Activated CD8-positive, alpha-beta memory T cell treated with anti-CD3 and anti-CD28 coated beads for 48 hours (primary cell): ENCODE data around the gene USP2.
A peak's percentile ranks its signal among the peaks of the same experiment; 100 is the strongest.

Experiments used
- DNase-seq, 3 experiments: peaks; one replicate each; pipeline ENCODE4 v3.0.0-alpha.2; 2020; ENCODE audit warnings: low read depth in 2 of 3, low spot score in 2 of 3

The USP2 gene

GRCh38 chr11:119342362-119343130 lies 38.9 kb downstream of the USP2 start:
- DNase-seq = no peak

- DNase-seq = no peak
These were observed 39.5 kb downstream of the USP2 start for GRCh38 chr11:119342023-119342300.

GRCh38 chr11:119341222-119342022 lies 40.1 kb downstream of the USP2 start:
- no peak for DNase-seq

- DNase-seq = no peak
These were observed 40.9 kb downstream of the USP2 start, which contains the start of gene C1QTNF5 for GRCh38 chr11:119340335-119341221. Gene C1QTNF5 (minus strand): TSS chr11:119340883. CDS start chr11:119340397, 486 bp downstream.

GRCh38 chr11:119339589-119340334 lies 41.7 kb downstream of the USP2 start:
- no peak for DNase-seq

GRCh38 chr11:119338965-119339588 lies 42.4 kb downstream of the USP2 start:
- DNase-seq = no peak

- peak in 2 of 3 experiments; percentile 42 to 58 for DNase-seq
These were observed 43.1 kb downstream of the USP2 start for GRCh38 chr11:119338318-119338890.

GRCh38 chr11:119337581-119338317 lies 43.7 kb downstream of the USP2 start:
- no peak for DNase-seq

GRCh38 chr11:119336744-119337469 lies 44.6 kb downstream of the USP2 start:
- no peak for DNase-seq

- no peak for DNase-seq
These were observed 45.6 kb downstream of the USP2 start for GRCh38 chr11:119335655-119336543.

GRCh38 chr11:119335091-119335654 lies 46.3 kb downstream of the USP2 start:
- DNase-seq = no peak

GRCh38 chr11:119334174-119334930 lies 47.1 kb downstream of the USP2 start, which contains the start of gene RNF26:
Gene RNF26 (plus strand): TSS chr11:119334527. CDS start chr11:119335123, 596 bp downstream.
- peak; percentile 80 to 83 (median 81) for DNase-seq

- DNase-seq = no peak
These were observed 49.3 kb downstream of the USP2 start for GRCh38 chr11:119332111-119332765.

GRCh38 chr11:119330237-119330636 lies 51.3 kb downstream of the USP2 start:
- DNase-seq = no peak

- DNase-seq = no peak
These were observed 52.2 kb downstream of the USP2 start for GRCh38 chr11:119329320-119329719.

- no peak for DNase-seq
These were observed 57.3 kb downstream of the USP2 start for GRCh38 chr11:119324189-119324588.
